OCI-LY7 (cell line): Measurements from ENCODE around the gene DYRK4. TPM values are rescaled to one million over a fixed set of nuclear protein-coding genes. Genes with fewer than 3 reads are reported as not detected.

Source experiments
- BruUV-seq: library from RNA; stranded (reverse); fragments of 400-500 nt; replicated peaks from 2 replicates; lab custom pipeline; 2021; lab: Mats Ljungman, UMichigan
- CTCF ChIA-PET: fragments of 300-600 bp; sonication (Branson Sonifier 250); formaldehyde crosslinking; loops from one replicate; lab custom pipeline; 2022; ENCODE audit warnings: antibody characterized with exemption; ENCODE audit not compliant: unreplicated experiment; lab: Charles Lee
- POLR2A ChIA-PET: fragments of 300-600 bp; sonication (Branson Sonifier 250); formaldehyde crosslinking; loops from one replicate; lab custom pipeline; 2022; ENCODE audit warnings: antibody characterized with exemption; lab: Charles Lee
- DNase-seq: peaks from one replicate; pipeline ENCODE4 v3.0.0-alpha.2; 2015; ENCODE audit warnings: low spot score
- H2AFZ ChIP-seq: fragments of 200-600 bp; sonication (generic), shearing (Covaris generic); 2 replicates; pipeline ENCODE4 v1.6.1; 2014; ENCODE audit warnings: mild to moderate bottlenecking, antibody characterized with exemption, low read length, moderate library complexity
- H3K27ac ChIP-seq: fragments of 200-600 bp; sonication (generic); 2 replicates; pipeline ENCODE4 v1.5.1; 2014; ENCODE audit warnings: mixed run types, low read depth, mild to moderate bottlenecking, moderate library complexity, low read length, inconsistent platforms; ENCODE audit not compliant: poor library complexity, severe bottlenecking
- H3K36me3 ChIP-seq: fragments of 200-600 bp; sonication (generic); 2 replicates; pipeline ENCODE4 v1.6.1; 2014; ENCODE audit warnings: mild to moderate bottlenecking, antibody characterized with exemption, low read length, moderate library complexity, mixed read lengths; ENCODE audit not compliant: insufficient read depth
- H3K4me1 ChIP-seq: fragments of 200-600 bp; sonication (generic); 2 replicates; pipeline ENCODE4 v1.5.1; 2014; ENCODE audit warnings: mild to moderate bottlenecking, low read length; ENCODE audit not compliant: insufficient read depth, poor library complexity, severe bottlenecking
- H3K4me2 ChIP-seq: fragments of 200-600 bp; sonication (generic); 2 replicates; pipeline ENCODE4 v1.6.1; 2014; ENCODE audit warnings: mild to moderate bottlenecking, low read length
- H3K4me3 ChIP-seq: fragments of 200-600 bp; sonication (generic); 2 replicates; pipeline ENCODE4 v1.5.1; 2014; ENCODE audit warnings: mild to moderate bottlenecking, low read depth, low read length; ENCODE audit not compliant: poor library complexity, severe bottlenecking
- H3K79me2 ChIP-seq: fragments of 200-600 bp; sonication (generic); 2 replicates; pipeline ENCODE4 v1.6.1; 2016; ENCODE audit warnings: low read depth, mild to moderate bottlenecking, low read length, moderate library complexity, mixed read lengths; ENCODE audit not compliant: insufficient read depth
- H3K9me2 ChIP-seq: fragments of 200-600 bp; sonication (generic); 2 replicates; pipeline ENCODE4 v1.6.1; 2016; ENCODE audit warnings: mild to moderate bottlenecking, low read length, mixed read lengths; ENCODE audit not compliant: insufficient read depth
- H3K9me3 ChIP-seq: fragments of 200-600 bp; sonication (generic); 2 replicates; pipeline ENCODE4 v1.6.1; 2014; ENCODE audit warnings: mild to moderate bottlenecking, mixed run types, low read length, mixed read lengths
- H4K20me1 ChIP-seq: fragments of 200-600 bp; sonication (generic); 2 replicates; pipeline ENCODE4 v1.6.1; 2014; ENCODE audit warnings: mild to moderate bottlenecking, antibody characterized with exemption, low read length, moderate library complexity, mixed read lengths; ENCODE audit not compliant: insufficient read depth
- CTCF ChIP-seq: fragments of 200-600 bp; sonication (generic); conservative IDR thresholded peaks from 2 replicates; pipeline ENCODE4 v1.5.1; 2014; ENCODE audit warnings: mild to moderate bottlenecking, antibody characterized with exemption, low read length, moderate library complexity, mixed read lengths
- EZH2phosphoT487 ChIP-seq: fragments of 200-600 bp; sonication (generic); IDR thresholded peaks from 2 replicates; pipeline ENCODE4 v1.6.1; 2018; ENCODE audit warnings: low read depth, borderline replicate concordance, mild to moderate bottlenecking, mixed run types, antibody characterized with exemption, low read length, moderate library complexity, mixed read lengths
- intact Hi-C: fragments of 100-400 bp; cut with micrococcal nuclease; formaldehyde crosslinking; loops from one replicate; pipeline ENCODE4 v1.10.0; 2022; ENCODE audit not compliant: unreplicated experiment
- total RNA-seq, 2 experiments: library from RNA; depleted of rRNA in 1 of 2; stranded (reverse); fragments of >200 nt in 1 of 2; shearing (Covaris generic) in 1 of 2; gene quantifications; 2 replicates each; pipeline ENCODE4 v1.2.3, GENCODE V29; 2014 to 2022

The DYRK4 gene
- total RNA-seq, 2 experiments from 2014 or later, result 23.1 to 33.9 TPM

- H3K27ac ChIP-seq, result no peak overlapping the region
- peaks cover 14% of the 10 kb centered on the region; the same call in 1 of the 2 replicates for H3K79me2 ChIP-seq
- H3K36me3 ChIP-seq, result no peaks in the 10 kb centered on the region
- no peak overlapping the region for H2AFZ ChIP-seq
- no peak for DNase-seq
- no peak overlapping the region for H3K4me2 ChIP-seq
- intact Hi-C loops, result no loop called here
- H4K20me1 ChIP-seq, result no peaks in the 10 kb centered on the region
- TF ChIP-seq CTCF (no peak), EZH2phosphoT487 (no peak)
- H3K9me2 ChIP-seq, result no peaks in the 10 kb centered on the region
- CTCF ChIA-PET, result no interaction called here
- no peaks in the 10 kb centered on the region for H3K9me3 ChIP-seq
- no TSS peak for BruUV-seq
- no peak overlapping the region for H3K4me3 ChIP-seq
- H3K4me1 ChIP-seq, result no peaks in the 10 kb centered on the region
- POLR2A ChIA-PET, result interaction anchor here (0.6 to 1.2 kb wide), 3 partner anchors 12 to 279 kb away, joined by 3 read pairs; no protein-coding TSS in a partner anchor
These were observed 41.4 kb downstream of the DYRK4 start for GRCh38 chr12:4603421-4603820.

GRCh38 chr12:4603946-4604345 lies 41.9 kb downstream of the DYRK4 start:
- H3K4me1 ChIP-seq, result no peaks in the 10 kb centered on the region
- no peaks in the 10 kb centered on the region for H3K36me3 ChIP-seq
- H3K9me3 ChIP-seq, result no peaks in the 10 kb centered on the region
- H3K27ac ChIP-seq, result no peak overlapping the region
- intact Hi-C loops, result loop anchor here (1.0 to 2.0 kb wide), 2 partner anchors 45 to 66 kb away; partner anchors contain the start of genes AKAP3, NDUFA9 and RAD51AP1
- no peaks in the 10 kb centered on the region for H3K9me2 ChIP-seq
- H3K4me2 ChIP-seq, result no peak overlapping the region
- H3K4me3 ChIP-seq, result no peak overlapping the region
- TF ChIP-seq CTCF (no peak), EZH2phosphoT487 (no peak)
- BruUV-seq, result no TSS peak
- DNase-seq, result no peak
- POLR2A ChIA-PET, result interaction anchor here (1.1 kb wide), 1 partner anchor 12 kb away, joined by 3 read pairs; no protein-coding TSS in a partner anchor
- CTCF ChIA-PET, result no interaction called here
- no peak overlapping the region for H2AFZ ChIP-seq
- no peaks in the 10 kb centered on the region for H4K20me1 ChIP-seq
- H3K79me2 ChIP-seq, result peaks cover 14% of the 10 kb centered on the region; the same call in 1 of the 2 replicates

GRCh38 chr12:4604684-4605193 lies 42.7 kb downstream of the DYRK4 start:
- Histone ChIP-seq H3K36me3 (no peaks in the 10 kb centered on the region), H3K27ac (no peak overlapping the region), H3K4me1 (no peaks in the 10 kb centered on the region), H3K4me2 (peak overlapping the region; percentile 72), H3K9me2 (no peaks in the 10 kb centered on the region), H4K20me1 (no peaks in the 10 kb centered on the region), H2AFZ (peak overlapping the region; percentile 93), H3K4me3 (peak overlapping the region; percentile 83), H3K79me2 (peaks cover 14% of the 10 kb centered on the region; the same call in 1 of the 2 replicates), H3K9me3 (no peaks in the 10 kb centered on the region)
- intact Hi-C loops, result loop anchor here (1.0 to 2.0 kb wide), 2 partner anchors 44 to 66 kb away; partner anchors contain the start of genes AKAP3, NDUFA9 and RAD51AP1
- TF ChIP-seq CTCF (peak; percentile 97), EZH2phosphoT487 (no peak)
- CTCF ChIA-PET, result no interaction called here
- POLR2A ChIA-PET, result interaction anchor here (1.0 to 1.1 kb wide), 2 partner anchors 13 to 44 kb away, joined by 3 read pairs; no protein-coding TSS in a partner anchor
- peak; percentile 89 for DNase-seq
- BruUV-seq, result no TSS peak
